ENCODE measurements around the gene PPM1H.

- TF ChIP-seq CTCF (IDR thresholded peaks at IDR 0.05; ENCODE audit: control extremely low read depth in 1 of 3, insufficient read depth in 1 of 3, low read depth in 1 of 3, low read length in 3 of 3) = no peak
- no peak for TF ChIP-seq EP300 (IDR thresholded peaks at IDR 0.05; ENCODE audit: borderline replicate concordance in 1 of 2, low read depth in 2 of 2, low read length in 2 of 2)
- TF ChIP-seq GABPA (IDR thresholded peaks at IDR 0.05; ENCODE audit: borderline replicate concordance, insufficient read depth, low read length) = no peak
- TF ChIP-seq ZNF274 (IDR thresholded peaks at IDR 0.05; ENCODE audit: borderline replicate concordance, extremely low read depth, low read length) = no peak
- no peak for TF ChIP-seq SP1 (IDR thresholded peaks at IDR 0.05; ENCODE audit: low read depth, low read length)
- no peak for TF ChIP-seq JUND (IDR thresholded peaks at IDR 0.05; ENCODE audit: low read length)
- no peak for TF ChIP-seq MAX (IDR thresholded peaks at IDR 0.05)
- no peak for TF ChIP-seq EGR1 (IDR thresholded peaks at IDR 0.05; ENCODE audit: borderline replicate concordance, low read depth, low read length)
- no peak for TF ChIP-seq POLR2AphosphoS5 (IDR thresholded peaks at IDR 0.05; ENCODE audit: low read depth, low read length)
- no peak for TF ChIP-seq HDAC2 (IDR thresholded peaks at IDR 0.05; ENCODE audit: borderline replicate concordance in 1 of 2, low read depth in 2 of 2, low read length in 2 of 2)
- TF ChIP-seq SRF (IDR thresholded peaks at IDR 0.05; ENCODE audit: low read depth, low read length) = no peak
These were observed 251.0 kb downstream of the PPM1H start for GRCh38 chr12:62683776-62684569.
